ENCODE measurements around the gene KRT84. TPM values are rescaled to one million over a fixed set of nuclear protein-coding genes. Genes with fewer than 3 reads are reported as not detected.
"Not testable (repeated sequence)": the region's sequence is repeated elsewhere in the genome, so short reads cannot be mapped to it uniquely, and the experiment has no call there.

Gene KRT84
- polyA plus RNA-seq, 5 donors = not detected

DNA sequence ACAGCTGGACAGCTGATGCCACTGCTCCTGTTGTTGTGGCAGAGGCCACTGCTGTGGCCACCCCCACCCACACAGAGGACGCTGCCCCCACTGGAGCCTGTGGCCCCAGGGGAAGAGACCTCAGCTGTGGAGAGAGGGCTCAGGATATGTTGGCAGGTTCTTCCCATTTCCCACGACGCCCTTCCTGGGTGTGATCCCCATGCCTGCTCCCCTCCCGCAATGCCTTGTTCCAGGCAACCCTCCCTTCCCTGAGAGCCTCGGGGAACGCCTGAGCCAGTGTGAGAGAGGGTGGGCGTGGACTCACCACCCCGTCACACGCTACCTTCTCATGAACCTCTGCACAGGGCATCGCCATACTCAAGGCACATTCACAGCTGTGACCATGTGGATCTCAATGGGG, 26.4 kb upstream of the KRT84 start:
- DNase-seq = no peak

GRCh38 chr12:52410589-52411248, 25.3 kb upstream of the KRT84 start:
- not testable (repeated sequence) for DNase-seq

DNA sequence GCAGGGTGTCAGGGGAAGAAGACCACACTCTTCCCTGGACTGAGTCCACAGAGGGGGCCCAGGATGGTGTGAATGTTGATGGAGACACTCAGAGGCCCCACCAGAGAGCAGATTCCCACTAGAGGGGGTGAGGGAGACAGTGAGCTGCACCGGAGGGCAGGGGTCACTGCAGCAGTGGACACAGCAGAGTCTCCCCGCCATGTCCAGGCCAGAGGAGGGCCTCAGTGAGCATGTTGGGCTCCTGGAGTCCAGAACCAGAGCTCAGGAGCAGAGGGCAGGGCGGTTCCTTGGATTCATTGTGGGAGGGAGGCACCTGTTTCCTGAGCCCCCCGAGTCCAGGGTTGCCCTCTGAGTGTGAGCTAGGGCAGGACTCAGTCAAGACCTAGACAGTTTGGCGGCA, 22.5 kb upstream of the KRT84 start:
- DNase-seq = no peak

GRCh38 chr12:52405922-52406385, 20.5 kb upstream of the KRT84 start, which contains the start of gene KRT82:
TSS of gene KRT82 (minus strand) at chr12:52406335. CDS start at chr12:52406277, 58 bp downstream.
- DNase-seq = no peak

DNA sequence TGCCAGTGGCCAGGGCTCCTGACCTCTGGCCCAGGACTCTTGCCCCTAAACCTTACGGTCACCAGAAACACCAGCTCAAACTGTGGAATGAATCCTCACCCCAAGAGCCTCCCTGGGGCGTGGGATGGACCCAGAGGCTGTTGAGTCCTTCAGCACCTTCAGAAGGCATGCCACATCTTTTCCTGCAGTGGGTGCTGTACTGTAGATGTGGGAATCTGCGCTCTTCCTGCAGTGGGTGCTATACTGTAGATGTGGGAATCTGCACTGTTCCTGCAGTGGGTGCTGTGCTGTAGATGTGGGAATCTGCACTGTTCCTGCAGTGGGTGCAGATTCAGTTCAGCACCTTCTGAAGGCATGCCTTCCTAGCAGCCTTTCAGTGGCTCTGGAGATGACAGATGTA, 19.5 kb upstream of the KRT84 start:
- no peak for DNase-seq

- no peak for DNase-seq
Measured at GRCh38 chr12:52403561-52403960, 18.1 kb upstream of the KRT84 start.

GRCh38 chr12:52402873-52403540, 17.6 kb upstream of the KRT84 start:
- DNase-seq = no peak

GRCh38 chr12:52402377-52402776, 16.9 kb upstream of the KRT84 start:
- no peak for DNase-seq

DNA sequence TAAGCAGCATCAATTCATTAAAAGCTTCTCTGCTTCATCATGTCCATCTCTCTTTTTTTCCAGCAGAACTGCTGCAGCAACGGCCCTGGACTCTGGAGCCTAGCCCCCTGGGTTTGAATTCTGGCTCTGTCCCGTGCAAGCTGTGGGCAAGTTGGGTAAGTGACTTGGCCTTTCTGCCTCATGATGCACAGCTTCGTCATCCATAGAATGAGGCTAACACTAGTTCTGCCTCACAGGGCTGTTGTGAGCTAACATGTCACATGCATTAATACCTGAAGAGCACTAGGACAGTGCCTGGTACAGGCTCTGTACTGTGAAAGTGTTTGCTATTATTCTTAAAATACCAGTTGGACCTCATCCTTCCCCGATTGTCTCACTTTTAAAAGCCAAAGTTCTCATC, 16.5 kb upstream of the KRT84 start:
- DNase-seq = no peak

DNA sequence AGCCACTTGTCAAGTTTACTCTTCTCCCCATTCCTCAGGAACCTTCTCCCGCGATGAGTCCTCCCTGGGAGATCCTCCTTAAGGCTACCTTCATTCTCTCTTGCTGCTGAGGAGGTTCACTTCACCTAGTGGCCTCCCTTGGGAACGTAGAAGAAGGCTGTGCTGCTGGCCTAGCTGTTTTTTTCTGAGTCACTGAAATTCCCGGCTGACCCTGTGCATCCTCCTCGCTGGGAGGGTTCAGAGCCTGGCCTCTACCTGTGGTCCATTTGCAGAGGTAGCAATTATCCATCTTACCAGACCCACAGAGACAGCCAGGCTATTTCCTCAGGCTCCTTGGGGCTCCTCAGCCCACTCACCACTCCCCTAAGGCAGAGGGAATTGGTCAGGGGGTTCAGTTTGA, 16.1 kb upstream of the KRT84 start:
- DNase-seq = no peak

- DNase-seq = no peak
Measured at GRCh38 chr12:52400906-52401305, 15.5 kb upstream of the KRT84 start.

GRCh38 chr12:52399756-52400155, 14.3 kb upstream of the KRT84 start:
- DNase-seq = no peak

DNA sequence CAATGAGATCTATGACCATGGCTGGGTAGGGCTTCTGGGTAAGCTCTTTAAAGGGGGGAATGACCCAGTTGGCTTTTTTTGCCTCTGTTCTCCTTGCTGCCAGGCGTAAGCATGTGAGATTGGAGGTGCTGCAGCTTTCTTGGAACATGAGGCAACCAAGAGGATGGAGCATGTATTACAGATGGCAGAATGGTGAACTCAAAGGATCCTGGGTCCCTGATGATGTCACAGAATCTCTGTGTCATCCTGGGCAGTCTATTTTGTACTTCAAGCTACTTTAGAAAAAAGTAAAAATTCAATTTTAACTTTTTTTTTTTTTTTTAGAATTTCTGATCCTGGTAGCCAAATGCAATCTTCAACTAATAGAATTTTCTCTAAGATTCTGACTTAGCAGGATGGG, 12.7 kb upstream of the KRT84 start:
- DNase-seq = no peak

DNA sequence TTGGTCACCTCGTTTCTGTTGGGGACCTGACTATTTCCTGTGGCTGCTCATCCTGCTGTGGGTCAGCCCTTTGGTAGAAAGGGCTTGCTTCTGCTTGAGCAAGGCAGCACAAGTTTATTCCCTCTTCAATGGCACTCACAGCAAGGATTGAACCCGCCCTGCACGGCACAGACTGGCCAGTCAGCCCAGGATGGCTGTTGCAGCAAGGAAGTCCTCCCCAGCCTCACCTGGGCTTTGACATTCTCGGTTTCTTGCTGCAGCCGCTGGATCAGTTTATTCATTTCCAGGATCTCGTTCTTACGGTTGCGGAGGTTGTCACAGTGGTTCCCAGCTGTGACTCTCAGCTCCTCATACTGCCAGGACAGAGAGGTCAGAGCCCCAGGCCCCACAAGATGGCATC, 11.2 kb upstream of the KRT84 start:
- DNase-seq = no peak

DNA sequence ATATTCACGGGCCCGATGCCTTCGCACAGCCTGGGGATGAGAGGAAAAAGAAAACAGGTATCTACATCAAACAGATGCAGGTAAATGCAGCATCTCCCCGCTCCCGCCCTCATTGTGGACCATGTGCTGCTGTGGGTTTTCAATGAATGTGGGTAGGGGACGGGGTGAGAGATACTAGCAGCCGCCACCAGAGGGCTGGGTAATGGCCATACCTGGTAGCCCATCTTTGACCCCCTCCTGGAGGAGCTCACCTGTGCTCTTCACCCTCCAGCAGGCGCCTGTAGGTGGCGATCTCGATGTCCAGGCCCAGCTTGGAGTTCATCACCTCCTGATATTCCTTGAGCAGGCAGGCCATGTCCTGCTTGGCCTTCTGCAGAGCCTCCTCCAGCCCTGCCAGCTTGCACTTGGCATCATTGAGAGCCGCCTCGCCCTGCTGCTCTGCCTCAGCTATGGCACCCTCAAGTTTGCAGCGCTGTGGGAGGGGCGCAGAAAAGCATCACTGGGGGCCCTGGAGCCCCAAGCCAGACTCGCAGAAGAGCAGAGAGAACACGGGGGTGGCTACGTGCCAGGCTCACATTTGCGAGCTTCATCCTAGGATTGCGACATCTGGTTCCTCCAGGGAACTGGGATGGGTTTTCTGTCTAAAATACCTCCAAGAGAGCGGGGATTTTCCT, 10.4 kb upstream of the KRT84 start:
- no peak for DNase-seq

GRCh38 chr12:52394836-52395405, 9.5 kb upstream of the KRT84 start:
- DNase-seq = no peak

GRCh38 chr12:52392465-52393007, 7.1 kb upstream of the KRT84 start:
- DNase-seq = no peak

- DNase-seq = no peak
Measured at GRCh38 chr12:52391618-52392002, 6.2 kb upstream of the KRT84 start.

DNA sequence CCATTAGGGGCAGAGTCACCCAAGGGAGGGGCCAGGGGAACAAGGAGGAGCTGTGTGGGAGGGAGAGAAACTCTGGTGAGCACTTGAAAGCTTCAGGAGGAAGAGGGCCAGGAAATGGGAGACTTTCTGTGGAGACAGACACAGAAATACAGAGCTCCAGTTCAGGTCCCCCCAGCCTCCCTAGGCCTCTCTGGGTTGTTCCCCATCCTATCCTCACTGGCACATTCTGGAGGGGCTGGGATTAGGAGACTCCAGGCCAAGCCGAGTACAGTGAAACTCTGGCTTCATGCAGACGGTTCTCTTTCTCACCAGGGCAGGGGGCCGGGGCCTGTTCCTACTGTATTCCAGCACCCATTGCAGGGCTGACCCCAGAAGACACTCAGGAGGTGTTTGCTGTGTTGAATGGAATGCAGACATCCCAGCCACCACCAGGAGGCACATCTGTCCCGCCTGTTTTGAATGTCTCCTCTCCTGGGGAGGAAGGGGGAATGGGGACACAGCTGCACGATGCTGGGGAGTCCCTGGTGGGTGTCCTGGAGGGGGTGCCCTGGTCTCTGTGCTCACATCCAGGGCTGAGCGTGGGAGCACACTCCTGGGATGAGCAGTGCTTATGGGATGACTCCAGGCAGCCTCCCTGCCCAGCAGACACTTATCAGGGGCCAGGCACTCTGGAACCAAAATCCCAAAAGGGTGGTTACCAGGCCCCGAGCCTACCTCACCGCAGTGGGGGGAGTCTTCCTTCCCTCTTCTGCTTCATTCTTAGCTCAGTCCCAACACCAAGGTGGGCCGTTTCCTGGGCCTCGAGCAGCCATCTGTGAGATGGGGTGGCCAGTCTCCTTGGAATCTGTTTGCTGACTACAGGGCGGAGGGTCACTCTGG, 5.5 kb upstream of the KRT84 start:
- no peak for DNase-seq

DNA sequence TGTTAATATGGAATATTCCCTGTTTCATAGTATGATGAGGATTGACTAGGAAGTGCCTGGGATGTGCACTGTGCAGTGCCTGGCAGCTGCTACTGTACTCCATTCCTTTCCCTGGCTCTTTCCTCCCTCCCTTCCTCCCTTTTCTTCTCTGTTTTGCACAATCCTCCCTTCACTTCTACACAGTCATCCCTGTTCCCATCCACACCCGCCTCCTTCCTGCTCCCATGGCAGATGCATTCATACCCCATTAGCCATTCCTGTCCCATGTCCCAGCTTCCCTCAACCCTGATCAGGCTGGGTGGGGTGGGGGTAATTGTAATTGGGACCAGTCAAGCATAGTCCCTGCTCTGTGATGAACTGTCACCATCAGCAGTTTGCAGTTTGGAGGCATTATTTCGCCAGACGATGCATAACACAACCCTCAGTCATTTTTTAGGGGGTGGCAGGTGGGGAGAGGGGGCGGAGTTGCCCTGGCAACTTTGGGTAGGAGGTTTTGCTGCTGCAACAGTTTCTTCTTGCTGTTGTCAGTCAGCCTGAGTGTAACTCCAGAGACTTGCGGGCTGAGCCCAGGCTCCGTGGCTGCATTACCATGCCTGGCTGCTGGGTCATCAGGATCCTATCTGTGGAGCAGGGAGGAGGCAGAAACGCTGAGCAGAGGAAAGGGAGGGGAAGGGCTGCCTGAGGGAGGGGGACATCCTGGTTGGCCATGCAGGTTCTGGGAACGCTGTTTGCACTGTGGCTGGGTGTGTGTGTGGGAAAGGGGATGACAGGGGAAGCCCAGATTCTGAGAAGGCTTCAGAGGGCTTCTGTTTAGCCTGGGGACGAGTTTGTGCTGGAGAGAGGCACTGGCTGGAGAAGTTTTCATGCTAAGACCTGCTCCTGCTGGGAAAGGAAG, 4.1 kb upstream of the KRT84 start:
- no peak for DNase-seq
